Liver (tissue), 9 donors: ENCODE data around the gene TAMALIN. TPM values are rescaled to one million over a fixed set of nuclear protein-coding genes. Genes with fewer than 3 reads are reported as not detected.

Experiments used
- DNase-seq: peaks from one replicate; pipeline ENCODE4 v3.0.0-alpha.2; 2017; ENCODE audit warnings: low spot score
- H3K27ac ChIP-seq, 2 donors: one replicate each; pipeline ENCODE4 v1.7.0; 2013; ENCODE audit warnings: inconsistent platforms in 2 of 2, low read length in 2 of 2, control low read depth in 1 of 2, low read depth in 1 of 2, mild to moderate bottlenecking in 1 of 2
- H3K27me3 ChIP-seq, 4 donors: one replicate each; pipeline versions ENCODE4 v1.6.1 to v1.7.0; 2013; ENCODE audit warnings: low read length in 3 of 4, inconsistent platforms in 1 of 4, mild to moderate bottlenecking in 1 of 4, moderate library complexity in 1 of 4; ENCODE audit not compliant: control insufficient read depth in 4 of 4, insufficient read depth in 4 of 4
- H3K36me3 ChIP-seq, 4 donors: one replicate each; pipeline versions ENCODE4 v1.6.1 to v1.7.0; 2013; ENCODE audit warnings: low read length in 3 of 4, mild to moderate bottlenecking in 3 of 4, low read depth in 1 of 4, moderate library complexity in 1 of 4; ENCODE audit not compliant: control insufficient read depth in 4 of 4, insufficient read depth in 3 of 4
- H3K4me1 ChIP-seq, 4 donors: one replicate each; pipeline versions ENCODE4 v1.6.1 to v1.7.0; 2013; ENCODE audit warnings: low read length in 3 of 4, mild to moderate bottlenecking in 3 of 4, moderate library complexity in 1 of 4; ENCODE audit not compliant: control insufficient read depth in 4 of 4, insufficient read depth in 4 of 4
- H3K4me3 ChIP-seq, 3 donors: one replicate each; pipeline versions ENCODE4 v1.6.1 to v1.7.0; 2013; ENCODE audit warnings: low read length in 3 of 3, control low read depth in 1 of 3, low read depth in 1 of 3, mild to moderate bottlenecking in 1 of 3
- H3K9ac ChIP-seq, 2 donors: one replicate each; pipeline ENCODE4 v1.7.0; 2013; ENCODE audit warnings: low read length in 2 of 2, mild to moderate bottlenecking in 2 of 2, moderate library complexity in 2 of 2, control low read depth in 1 of 2, low read depth in 1 of 2
- H3K9me3 ChIP-seq, 4 donors: one replicate each; pipeline versions ENCODE4 v1.6.1 to v1.7.0; 2013; ENCODE audit warnings: low read length in 3 of 4; ENCODE audit not compliant: control insufficient read depth in 4 of 4
- EGR1 ChIP-seq, 2 donors: IDR thresholded peaks; 2 replicates each; pipeline ENCODE4 v1.6.1; 2016 to 2018; ENCODE audit warnings: antibody characterized with exemption in 2 of 2, low read depth in 2 of 2
- FOXA1 ChIP-seq: IDR thresholded peaks from 2 replicates; pipeline ENCODE4 v1.6.1; 2016; ENCODE audit warnings: antibody characterized with exemption
- FOXA2 ChIP-seq: IDR thresholded peaks from 2 replicates; pipeline ENCODE4 v1.6.1; 2016; ENCODE audit warnings: antibody characterized with exemption
- GABPA ChIP-seq, 2 donors: IDR thresholded peaks in 1 of 2; conservative IDR thresholded peaks in 1 of 2; 2 replicates each; pipeline ENCODE4 v1.6.1; 2016; ENCODE audit warnings: antibody characterized with exemption in 2 of 2, mild to moderate bottlenecking in 1 of 2, moderate library complexity in 1 of 2
- HNF4A ChIP-seq, 2 donors: conservative IDR thresholded peaks; 2 replicates each; pipeline ENCODE4 v1.6.1; 2016; ENCODE audit warnings: antibody characterized with exemption in 2 of 2, mild to moderate bottlenecking in 2 of 2
- HNF4G ChIP-seq: IDR thresholded peaks from 2 replicates; pipeline ENCODE4 v1.6.1; 2016; ENCODE audit warnings: antibody characterized with exemption
- JUND ChIP-seq, 2 donors: IDR thresholded peaks; 2 replicates each; pipeline ENCODE4 v1.6.1; 2016; ENCODE audit warnings: antibody characterized with exemption in 2 of 2
- NR2F2 ChIP-seq: IDR thresholded peaks from 2 replicates; pipeline ENCODE4 v1.6.1; 2016; ENCODE audit warnings: antibody characterized with exemption
- RAD21 ChIP-seq, 2 donors: IDR thresholded peaks; 2 replicates each; pipeline ENCODE4 v1.6.1; 2016; ENCODE audit warnings: antibody characterized with exemption in 2 of 2, mild to moderate bottlenecking in 2 of 2
- RXRA ChIP-seq, 2 donors: IDR thresholded peaks; 2 replicates each; pipeline ENCODE4 v1.6.1; 2017 to 2018; ENCODE audit warnings: antibody characterized with exemption in 2 of 2, mild to moderate bottlenecking in 1 of 2
- SP1 ChIP-seq: IDR thresholded peaks from 2 replicates; pipeline ENCODE4 v1.6.1; 2018; ENCODE audit warnings: antibody characterized with exemption, mild to moderate bottlenecking
- TAF1 ChIP-seq: conservative IDR thresholded peaks from 2 replicates; pipeline ENCODE4 v1.6.1; 2016; ENCODE audit warnings: antibody characterized with exemption, mild to moderate bottlenecking
- YY1 ChIP-seq: IDR thresholded peaks from 2 replicates; pipeline ENCODE4 v1.6.1; 2016; ENCODE audit warnings: antibody characterized with exemption, mild to moderate bottlenecking
- WGBS: extraction: QIAGEN DNeasy Blood & Tissue Kit; methylation state at CpG from one replicate; pipeline ENCODE4 v1.1.7; 2013; 5-methylcytosine and 5-hydroxymethylcytosine counted together
- polyA plus RNA-seq, 2 donors: library from polyadenylated mRNA; stranded (reverse) in 1 of 2; unstranded in 1 of 2; fragments of 200-250 nt in 1 of 2; fragments of >200 nt in 1 of 2; fragmentation: Nextera tagmentation in 1 of 2; extraction: Ambion mirVana in 1 of 2; gene quantifications; one replicate each; pipeline versions ENCODE4 v1.2.1 to v1.2.3, GENCODE V29; 2013 to 2015
- total RNA-seq, 2 donors: library from RNA; depleted of rRNA; stranded (reverse); fragments of >200 nt; gene quantifications; one replicate each; pipeline ENCODE4 v1.2.3, GENCODE V29; 2014
- TF ChIP-seq, protein P1 (sequence below): IDR thresholded peaks from 2 replicates; pipeline ENCODE4 v1.6.1; 2016; ENCODE audit warnings: antibody characterized with exemption
- TF ChIP-seq, protein P2 (sequence below): fragments of 150-350 bp; IDR thresholded peaks from 2 replicates; pipeline ENCODE4 v1.5.1; 2017; ENCODE audit warnings: improper control_type of control experiment, low read depth, low read length; ENCODE audit not compliant: missing input control
- TF ChIP-seq, protein P3 (sequence below): IDR thresholded peaks from 2 replicates; pipeline ENCODE4 v1.6.1; 2016; ENCODE audit warnings: antibody characterized with exemption
- TF ChIP-seq, protein P4 (sequence below): IDR thresholded peaks from 2 replicates; pipeline ENCODE4 v1.6.1; 2016; ENCODE audit warnings: antibody characterized with exemption, mild to moderate bottlenecking
- TF ChIP-seq, protein P5 (sequence below): IDR thresholded peaks from 2 replicates; pipeline ENCODE4 v1.6.1; 2016; ENCODE audit warnings: antibody characterized with exemption
- donor health status: healthy.
- donor health status: healthy.
- donor health status: healthy.
- donor health status: healthy.
- donor health status: healthy.

Gene TAMALIN
- total and polyA plus RNA-seq, 4 donors: 1.1 to 9.9 (median 2.5) TPM

DNA sequence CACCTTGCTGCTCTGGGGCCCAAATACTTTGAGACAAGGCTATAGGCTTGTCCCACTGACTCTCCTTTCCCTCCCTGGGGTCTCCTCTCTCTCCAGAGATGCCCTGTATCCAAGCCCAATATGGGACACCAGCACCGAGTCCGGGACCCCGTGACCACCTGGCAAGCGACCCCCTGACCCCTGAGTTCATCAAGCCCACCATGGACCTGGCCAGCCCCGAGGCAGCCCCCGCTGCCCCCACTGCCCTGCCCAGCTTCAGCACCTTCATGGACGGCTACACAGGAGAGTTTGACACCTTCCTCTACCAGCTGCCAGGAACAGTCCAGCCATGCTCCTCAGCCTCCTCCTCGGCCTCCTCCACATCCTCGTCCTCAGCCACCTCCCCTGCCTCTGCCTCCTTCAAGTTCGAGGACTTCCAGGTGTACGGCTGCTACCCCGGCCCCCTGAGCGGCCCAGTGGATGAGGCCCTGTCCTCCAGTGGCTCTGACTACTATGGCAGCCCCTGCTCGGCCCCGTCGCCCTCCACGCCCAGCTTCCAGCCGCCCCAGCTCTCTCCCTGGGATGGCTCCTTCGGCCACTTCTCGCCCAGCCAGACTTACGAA is 47.6 kb downstream of the TAMALIN start:
- H3K9me3 ChIP-seq: no peaks in the 10 kb centered on the region
- H3K27me3 ChIP-seq: no peaks in the 10 kb centered on the region
- no peak overlapping the region for H3K4me3 ChIP-seq
- H3K36me3 ChIP-seq: peaks cover 0 to 18% (median 2%) of the 10 kb centered on the region in 4 donors
- peaks cover 0 to 12% (median 7%) of the 10 kb centered on the region in 4 donors for H3K4me1 ChIP-seq
- 93% methylated on average over 21 of the region's 21 CpGs for whole genome bisulfite sequencing
- no peak for TF ChIP-seq YY1
- no peak for TF ChIP-seq JUND (IDR thresholded peaks at IDR 0.05)
- TF ChIP-seq FOXA2: no peak
- no peak for TF ChIP-seq TAF1
- no peak overlapping the region for H3K27ac ChIP-seq
- no peak for DNase-seq
- H3K9ac ChIP-seq: no peak overlapping the region

DNA sequence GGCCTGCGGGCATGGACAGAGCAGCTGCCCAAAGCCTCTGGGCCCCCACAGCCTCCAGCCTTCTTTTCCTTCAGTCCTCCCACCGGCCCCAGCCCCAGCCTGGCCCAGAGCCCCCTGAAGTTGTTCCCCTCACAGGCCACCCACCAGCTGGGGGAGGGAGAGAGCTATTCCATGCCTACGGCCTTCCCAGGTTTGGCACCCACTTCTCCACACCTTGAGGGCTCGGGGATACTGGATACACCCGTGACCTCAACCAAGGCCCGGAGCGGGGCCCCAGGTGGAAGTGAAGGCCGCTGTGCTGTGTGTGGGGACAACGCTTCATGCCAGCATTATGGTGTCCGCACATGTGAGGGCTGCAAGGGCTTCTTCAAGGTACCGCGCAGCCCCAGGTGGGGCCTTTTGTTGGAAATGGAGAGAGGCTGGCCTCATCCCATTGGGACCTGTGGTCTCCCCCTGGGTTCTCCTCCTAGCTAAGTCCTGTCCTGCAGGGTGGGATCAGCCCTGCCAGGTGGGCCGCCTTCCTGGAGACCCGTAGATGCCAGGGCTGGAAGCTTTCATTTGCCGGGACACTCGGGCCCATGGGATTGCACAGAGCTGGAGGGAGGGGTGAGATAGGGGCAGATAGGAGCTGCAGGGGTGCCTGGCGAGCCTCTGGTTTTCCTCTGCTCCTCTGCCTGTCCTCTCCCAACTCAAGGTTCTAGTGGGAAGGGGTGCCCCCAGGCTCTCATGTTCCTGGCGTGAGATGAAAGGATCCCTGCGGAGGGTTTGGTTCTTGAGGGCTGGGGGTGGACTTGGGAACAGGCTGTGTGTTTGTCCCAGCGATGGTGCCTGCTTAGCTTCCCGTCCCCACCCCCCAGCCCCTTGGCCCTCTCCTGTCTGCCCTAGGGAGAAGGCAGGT is 48.3 kb downstream of the TAMALIN start:
- no peak overlapping the region for H3K9ac ChIP-seq
- DNase-seq: no peak
- 95% methylated on average over 21 of the region's 21 CpGs for WGBS
- H3K36me3 ChIP-seq: peaks cover 0 to 18% (median 3%) of the 10 kb centered on the region in 4 donors
- H3K27me3 ChIP-seq: no peaks in the 10 kb centered on the region
- H3K4me3 ChIP-seq: no peak overlapping the region
- TF ChIP-seq, protein P1, sequence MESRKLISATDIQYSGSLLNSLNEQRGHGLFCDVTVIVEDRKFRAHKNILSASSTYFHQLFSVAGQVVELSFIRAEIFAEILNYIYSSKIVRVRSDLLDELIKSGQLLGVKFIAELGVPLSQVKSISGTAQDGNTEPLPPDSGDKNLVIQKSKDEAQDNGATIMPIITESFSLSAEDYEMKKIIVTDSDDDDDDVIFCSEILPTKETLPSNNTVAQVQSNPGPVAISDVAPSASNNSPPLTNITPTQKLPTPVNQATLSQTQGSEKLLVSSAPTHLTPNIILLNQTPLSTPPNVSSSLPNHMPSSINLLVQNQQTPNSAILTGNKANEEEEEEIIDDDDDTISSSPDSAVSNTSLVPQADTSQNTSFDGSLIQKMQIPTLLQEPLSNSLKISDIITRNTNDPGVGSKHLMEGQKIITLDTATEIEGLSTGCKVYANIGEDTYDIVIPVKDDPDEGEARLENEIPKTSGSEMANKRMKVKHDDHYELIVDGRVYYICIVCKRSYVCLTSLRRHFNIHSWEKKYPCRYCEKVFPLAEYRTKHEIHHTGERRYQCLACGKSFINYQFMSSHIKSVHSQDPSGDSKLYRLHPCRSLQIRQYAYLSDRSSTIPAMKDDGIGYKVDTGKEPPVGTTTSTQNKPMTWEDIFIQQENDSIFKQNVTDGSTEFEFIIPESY: no peak
- no peak for TF ChIP-seq JUND (IDR thresholded peaks at IDR 0.05)
- TF ChIP-seq SP1: no peak
- TF ChIP-seq, protein P2, sequence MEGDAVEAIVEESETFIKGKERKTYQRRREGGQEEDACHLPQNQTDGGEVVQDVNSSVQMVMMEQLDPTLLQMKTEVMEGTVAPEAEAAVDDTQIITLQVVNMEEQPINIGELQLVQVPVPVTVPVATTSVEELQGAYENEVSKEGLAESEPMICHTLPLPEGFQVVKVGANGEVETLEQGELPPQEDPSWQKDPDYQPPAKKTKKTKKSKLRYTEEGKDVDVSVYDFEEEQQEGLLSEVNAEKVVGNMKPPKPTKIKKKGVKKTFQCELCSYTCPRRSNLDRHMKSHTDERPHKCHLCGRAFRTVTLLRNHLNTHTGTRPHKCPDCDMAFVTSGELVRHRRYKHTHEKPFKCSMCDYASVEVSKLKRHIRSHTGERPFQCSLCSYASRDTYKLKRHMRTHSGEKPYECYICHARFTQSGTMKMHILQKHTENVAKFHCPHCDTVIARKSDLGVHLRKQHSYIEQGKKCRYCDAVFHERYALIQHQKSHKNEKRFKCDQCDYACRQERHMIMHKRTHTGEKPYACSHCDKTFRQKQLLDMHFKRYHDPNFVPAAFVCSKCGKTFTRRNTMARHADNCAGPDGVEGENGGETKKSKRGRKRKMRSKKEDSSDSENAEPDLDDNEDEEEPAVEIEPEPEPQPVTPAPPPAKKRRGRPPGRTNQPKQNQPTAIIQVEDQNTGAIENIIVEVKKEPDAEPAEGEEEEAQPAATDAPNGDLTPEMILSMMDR: no peak
- no peak for TF ChIP-seq FOXA2
- no peak for TF ChIP-seq YY1
- TF ChIP-seq HNF4G: no peak
- no peak for TF ChIP-seq TAF1
- TF ChIP-seq, protein P3, sequence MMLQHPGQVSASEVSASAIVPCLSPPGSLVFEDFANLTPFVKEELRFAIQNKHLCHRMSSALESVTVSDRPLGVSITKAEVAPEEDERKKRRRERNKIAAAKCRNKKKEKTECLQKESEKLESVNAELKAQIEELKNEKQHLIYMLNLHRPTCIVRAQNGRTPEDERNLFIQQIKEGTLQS: no peak
- TF ChIP-seq EGR1 (IDR thresholded peaks at IDR 0.05; ENCODE audit: low read depth in 2 of 2): no peak
- no peak for TF ChIP-seq GABPA (IDR thresholded peaks at IDR 0.05 in 1 of 2, conservative IDR thresholded peaks at IDR 0.05 in 1 of 2)
- TF ChIP-seq RAD21 (IDR thresholded peaks at IDR 0.05): no peak
- TF ChIP-seq FOXA1: no peak
- TF ChIP-seq, protein P4, sequence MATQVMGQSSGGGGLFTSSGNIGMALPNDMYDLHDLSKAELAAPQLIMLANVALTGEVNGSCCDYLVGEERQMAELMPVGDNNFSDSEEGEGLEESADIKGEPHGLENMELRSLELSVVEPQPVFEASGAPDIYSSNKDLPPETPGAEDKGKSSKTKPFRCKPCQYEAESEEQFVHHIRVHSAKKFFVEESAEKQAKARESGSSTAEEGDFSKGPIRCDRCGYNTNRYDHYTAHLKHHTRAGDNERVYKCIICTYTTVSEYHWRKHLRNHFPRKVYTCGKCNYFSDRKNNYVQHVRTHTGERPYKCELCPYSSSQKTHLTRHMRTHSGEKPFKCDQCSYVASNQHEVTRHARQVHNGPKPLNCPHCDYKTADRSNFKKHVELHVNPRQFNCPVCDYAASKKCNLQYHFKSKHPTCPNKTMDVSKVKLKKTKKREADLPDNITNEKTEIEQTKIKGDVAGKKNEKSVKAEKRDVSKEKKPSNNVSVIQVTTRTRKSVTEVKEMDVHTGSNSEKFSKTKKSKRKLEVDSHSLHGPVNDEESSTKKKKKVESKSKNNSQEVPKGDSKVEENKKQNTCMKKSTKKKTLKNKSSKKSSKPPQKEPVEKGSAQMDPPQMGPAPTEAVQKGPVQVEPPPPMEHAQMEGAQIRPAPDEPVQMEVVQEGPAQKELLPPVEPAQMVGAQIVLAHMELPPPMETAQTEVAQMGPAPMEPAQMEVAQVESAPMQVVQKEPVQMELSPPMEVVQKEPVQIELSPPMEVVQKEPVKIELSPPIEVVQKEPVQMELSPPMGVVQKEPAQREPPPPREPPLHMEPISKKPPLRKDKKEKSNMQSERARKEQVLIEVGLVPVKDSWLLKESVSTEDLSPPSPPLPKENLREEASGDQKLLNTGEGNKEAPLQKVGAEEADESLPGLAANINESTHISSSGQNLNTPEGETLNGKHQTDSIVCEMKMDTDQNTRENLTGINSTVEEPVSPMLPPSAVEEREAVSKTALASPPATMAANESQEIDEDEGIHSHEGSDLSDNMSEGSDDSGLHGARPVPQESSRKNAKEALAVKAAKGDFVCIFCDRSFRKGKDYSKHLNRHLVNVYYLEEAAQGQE: no peak
- TF ChIP-seq NR2F2: no peak
- TF ChIP-seq, protein P5, sequence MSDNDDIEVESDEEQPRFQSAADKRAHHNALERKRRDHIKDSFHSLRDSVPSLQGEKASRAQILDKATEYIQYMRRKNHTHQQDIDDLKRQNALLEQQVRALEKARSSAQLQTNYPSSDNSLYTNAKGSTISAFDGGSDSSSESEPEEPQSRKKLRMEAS: no peak
- no peak for TF ChIP-seq RXRA (IDR thresholded peaks at IDR 0.05)
- TF ChIP-seq HNF4A (conservative IDR thresholded peaks at IDR 0.05): no peak
- no peak overlapping the region for H3K27ac ChIP-seq
- peaks cover 0 to 12% (median 7%) of the 10 kb centered on the region in 4 donors for H3K4me1 ChIP-seq
- H3K9me3 ChIP-seq: no peaks in the 10 kb centered on the region
